ENCODE data around the gene PODXL.
"Not testable (repeated sequence)": the region's sequence is repeated elsewhere in the genome, so short reads cannot be mapped to it uniquely, and the experiment has no call there.

The PODXL gene

GRCh38 chr7:131509781-131510180 is 46.6 kb downstream of the PODXL start:
- no peak for ATAC-seq

GRCh38 chr7:131508754-131509486 is 47.5 kb downstream of the PODXL start:
- DNase-seq (no peak), ATAC-seq (no peak)

More at GRCh38 chr7:131509781-131510180, 46.6 kb downstream of the PODXL start:
- no peak for DNase-seq

GRCh38 chr7:131507592-131508331 is 48.7 kb downstream of the PODXL start:
- DNase-seq = peak; percentile 88
- ATAC-seq = peak; percentile 85

GRCh38 chr7:131506597-131506996 is 49.8 kb downstream of the PODXL start:
- ATAC-seq = no peak

GRCh38 chr7:131505636-131506557 is 50.5 kb downstream of the PODXL start:
- ATAC-seq (no peak), DNase-seq (no peak)

More at GRCh38 chr7:131506597-131506996, 49.8 kb downstream of the PODXL start:
- no peak for DNase-seq

GRCh38 chr7:131505037-131505620 is 51.3 kb downstream of the PODXL start:
- DNase-seq, ATAC-seq: not testable (repeated sequence)

- ATAC-seq = no peak
- DNase-seq = no peak
Observed at GRCh38 chr7:131504157-131504899, 52.1 kb downstream of the PODXL start.

GRCh38 chr7:131503639-131504038 is 52.8 kb downstream of the PODXL start:
- no peak for ATAC-seq
- DNase-seq = no peak

GRCh38 chr7:131502810-131503508 is 53.5 kb downstream of the PODXL start:
- no peak for DNase-seq
- no peak for ATAC-seq

- no peak for ATAC-seq
- no peak for DNase-seq
Observed at GRCh38 chr7:131501930-131502685, 54.3 kb downstream of the PODXL start.

GRCh38 chr7:131501422-131501821 is 55.0 kb downstream of the PODXL start:
- peak; percentile 96 for ATAC-seq

GRCh38 chr7:131500357-131500756 is 56.1 kb downstream of the PODXL start:
- no peak for DNase-seq

More at GRCh38 chr7:131501422-131501821, 55.0 kb downstream of the PODXL start:
- DNase-seq = peak; percentile 41

GRCh38 chr7:131499801-131500200 is 56.6 kb downstream of the PODXL start:
- ATAC-seq = no peak
- no peak for DNase-seq

More at GRCh38 chr7:131500357-131500756, 56.1 kb downstream of the PODXL start:
- ATAC-seq = no peak

- ATAC-seq = no peak
- no peak for DNase-seq
Observed at GRCh38 chr7:131498237-131498885, 58.1 kb downstream of the PODXL start.

- no peak for ATAC-seq
- DNase-seq = no peak
Observed at GRCh38 chr7:131497454-131497853, 59.0 kb downstream of the PODXL start.

GRCh38 chr7:131495669-131496498 is 60.5 kb downstream of the PODXL start:
- ATAC-seq (no peak), DNase-seq (no peak)

GRCh38 chr7:131494182-131494581 is 62.2 kb downstream of the PODXL start:
- ATAC-seq (no peak), DNase-seq (no peak)

- DNase-seq (no peak), ATAC-seq (no peak)
Observed at GRCh38 chr7:131493581-131493980, 62.8 kb downstream of the PODXL start.

All from stimulated activated naive CD8-positive, alpha-beta T cell treated with anti-CD3 and anti-CD28 coated beads, Interleukin-15, Interleukin-2, amounts not matched to agents 100 U/mL and 50 U/mL, for 24 hours (primary cell).